Occipital lobe (tissue), 2 donors: ENCODE data around the gene RTCA. TPM values are rescaled to one million over a fixed set of nuclear protein-coding genes. Genes with fewer than 3 reads are reported as not detected.
"Not testable (repeated sequence)": the region's sequence is repeated elsewhere in the genome, so short reads cannot be mapped to it uniquely, and the experiment has no call there.

Experiments
- DNase-seq: peaks from one replicate; lab custom pipeline; 2025; lab: John Stamatoyannopoulos, UW
- total RNA-seq: library from RNA; depleted of rRNA; stranded (reverse); fragments of >200 nt; gene quantifications from one replicate; pipeline ENCODE4 v1.2.3, GENCODE V29; 2014

RTCA gene
- total RNA-seq, 1 donor from 2014 or later = 60.8 TPM

DNA sequence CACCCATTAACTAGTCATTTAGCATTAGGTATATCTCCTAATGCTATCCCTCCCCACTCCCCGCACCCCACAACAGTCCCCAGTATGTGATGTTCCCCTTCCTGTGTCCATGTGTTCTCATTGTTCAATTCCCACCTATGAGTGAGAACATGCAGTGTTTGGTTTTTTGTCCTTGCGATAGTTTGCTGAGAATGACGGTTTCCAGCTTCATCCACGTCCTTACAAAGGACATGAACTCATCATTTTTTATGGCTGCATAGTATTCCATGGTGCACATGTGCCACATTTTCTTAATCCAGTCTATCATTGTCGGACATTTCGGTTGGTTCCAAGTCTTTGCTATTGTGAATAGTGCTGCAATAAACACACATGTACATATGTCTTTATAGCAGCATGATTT is 7.6 kb upstream of the RTCA start:
- not testable (repeated sequence) for DNase-seq

DNA sequence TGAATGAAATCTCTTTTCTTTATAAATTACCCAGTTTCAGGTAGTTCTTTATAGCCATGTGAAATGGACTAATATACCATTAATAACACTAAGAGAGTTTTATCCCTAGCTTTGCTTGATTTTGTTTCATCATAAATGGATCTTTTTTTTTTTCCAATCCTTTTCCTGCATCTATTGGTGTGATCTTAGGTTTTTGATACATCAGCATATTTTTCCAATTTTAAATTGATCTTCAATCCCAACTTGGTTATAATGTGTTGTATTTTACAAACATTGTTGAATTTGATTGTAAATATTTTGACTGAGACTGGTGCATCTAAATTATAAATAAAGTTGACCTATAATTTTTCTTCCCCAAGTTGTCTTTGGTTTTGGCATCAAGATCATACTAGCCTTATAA is 4.3 kb upstream of the RTCA start:
- DNase-seq = no peak

GRCh38 chr1:100264081-100264480 is 1.9 kb upstream of the RTCA start:
- DNase-seq = not testable (repeated sequence)

DNA sequence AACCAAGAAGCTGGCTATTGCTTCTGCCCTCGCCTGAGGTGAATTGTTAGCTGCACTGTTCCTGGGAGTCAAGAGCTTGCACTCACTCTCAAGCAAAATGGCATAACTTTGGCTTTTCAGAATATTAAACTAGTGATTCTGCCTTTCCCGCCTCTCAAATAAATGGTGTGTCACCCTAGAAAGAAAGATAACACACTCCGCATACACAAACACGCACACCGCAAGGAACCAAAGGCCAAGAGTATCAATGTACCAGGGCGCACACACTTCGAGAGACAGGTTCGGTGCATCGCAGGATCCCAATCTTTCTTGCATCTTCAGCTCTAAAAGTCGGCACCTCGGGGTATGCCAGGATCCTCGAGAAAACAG is 470 bp upstream of the RTCA start:
- no peak for DNase-seq

- DNase-seq = no peak
Measured at GRCh38 chr1:100266741-100267140, 725 bp downstream of the RTCA start.

GRCh38 chr1:100267284-100267683 is 1.3 kb downstream of the RTCA start:
- no peak for DNase-seq

- no peak for DNase-seq
Measured at GRCh38 chr1:100268202-100268601, 2.2 kb downstream of the RTCA start.

- DNase-seq = no peak
Measured at GRCh38 chr1:100277866-100278265, 11.8 kb downstream of the RTCA start.

GRCh38 chr1:100279358-100279923 is 13.4 kb downstream of the RTCA start:
- no peak for DNase-seq

DNA sequence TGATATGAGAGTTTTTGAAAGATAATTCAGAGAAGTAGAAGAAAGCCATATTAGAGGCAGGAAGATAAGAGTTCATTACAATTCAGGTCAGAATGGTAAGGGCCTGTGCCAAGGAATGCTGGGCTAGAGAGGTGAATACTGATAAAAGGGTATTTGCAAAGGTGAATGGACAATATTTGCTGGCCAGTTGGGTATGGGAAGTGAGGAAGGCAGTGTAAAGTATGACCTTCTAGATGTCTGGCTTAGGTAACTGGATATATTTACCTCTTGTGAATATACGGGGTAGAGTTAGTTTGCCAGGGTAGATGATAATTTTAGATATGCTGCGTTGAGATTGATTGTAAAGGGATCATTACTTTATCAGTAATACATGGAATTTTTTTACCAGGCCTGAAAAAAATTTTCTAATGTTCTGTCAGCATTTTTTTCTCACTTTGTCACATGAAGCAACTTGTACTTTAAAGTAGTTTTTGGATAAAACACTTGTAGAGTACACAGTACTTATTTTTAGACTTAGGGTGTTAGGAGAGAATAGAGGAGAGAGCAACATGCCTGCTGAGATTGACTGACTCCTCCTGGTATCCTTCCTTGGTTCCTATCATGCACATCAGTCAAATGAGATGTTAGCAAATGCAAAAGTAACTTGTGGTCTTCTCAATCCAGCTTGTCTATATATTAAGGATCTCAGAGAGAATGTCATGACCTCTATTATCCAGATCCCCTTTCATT is 14.1 kb downstream of the RTCA start:
- no peak for DNase-seq

GRCh38 chr1:100284591-100284990 is 18.6 kb downstream of the RTCA start:
- DNase-seq = no peak

GRCh38 chr1:100287162-100287561 is 21.1 kb downstream of the RTCA start:
- no peak for DNase-seq

DNA sequence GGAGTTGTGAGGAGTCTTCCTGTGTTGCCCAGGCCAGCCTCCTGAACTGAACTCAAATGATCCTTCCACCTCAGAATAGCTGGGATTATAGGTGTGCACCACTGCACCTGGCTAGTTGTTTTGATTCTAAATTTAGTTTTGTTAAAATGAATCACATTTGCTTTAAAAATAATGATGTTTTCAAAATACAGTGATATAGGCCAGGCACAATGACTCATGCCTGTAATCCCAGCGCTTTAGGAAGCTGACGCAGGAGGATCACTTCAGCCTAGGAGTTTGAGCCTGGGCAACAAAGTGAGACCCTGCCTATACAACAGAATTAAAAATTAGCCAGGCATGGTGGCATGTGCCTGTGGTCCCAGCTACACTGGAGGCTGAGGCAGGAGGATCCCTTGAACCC is 24.3 kb downstream of the RTCA start:
- DNase-seq = no peak

DNA sequence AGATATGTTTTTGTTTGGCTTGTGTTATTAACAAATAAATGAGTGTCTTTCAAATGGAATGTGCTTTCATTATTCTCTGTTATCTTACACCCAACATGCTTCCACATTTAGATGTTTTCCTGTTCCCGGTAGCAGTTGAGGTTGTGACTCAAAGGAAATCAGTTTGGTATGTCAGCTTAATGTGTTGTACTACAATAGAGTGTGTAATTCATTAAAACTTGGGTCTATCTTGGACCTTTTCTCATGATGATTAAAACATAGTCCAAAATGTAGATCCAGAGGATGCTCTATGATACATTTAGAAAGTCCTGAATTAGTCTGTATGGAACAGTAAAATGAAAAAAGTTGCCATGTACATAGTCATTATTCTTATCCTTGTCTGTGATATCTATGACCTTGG is 26.7 kb downstream of the RTCA start:
- no peak for DNase-seq

DNA sequence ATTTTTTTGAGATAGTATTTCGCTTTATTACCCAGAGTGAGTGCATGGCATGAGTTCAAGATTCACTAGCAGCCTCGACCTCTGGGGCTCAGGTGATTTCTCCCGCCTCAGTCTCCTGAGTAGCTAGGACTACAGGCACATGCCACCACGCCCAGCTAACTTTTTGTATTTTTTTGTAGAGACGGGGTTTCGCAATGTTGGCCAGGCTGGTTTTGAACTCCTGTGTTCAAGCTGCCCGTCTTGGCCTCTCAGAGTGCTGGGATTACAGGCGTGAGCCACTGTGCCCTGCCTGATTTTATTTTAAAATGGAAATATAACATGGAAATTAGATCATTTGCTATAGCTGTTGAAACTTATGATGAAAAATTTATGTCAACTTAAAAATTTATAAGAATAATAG is 30.1 kb downstream of the RTCA start:
- DNase-seq = no peak

DNA sequence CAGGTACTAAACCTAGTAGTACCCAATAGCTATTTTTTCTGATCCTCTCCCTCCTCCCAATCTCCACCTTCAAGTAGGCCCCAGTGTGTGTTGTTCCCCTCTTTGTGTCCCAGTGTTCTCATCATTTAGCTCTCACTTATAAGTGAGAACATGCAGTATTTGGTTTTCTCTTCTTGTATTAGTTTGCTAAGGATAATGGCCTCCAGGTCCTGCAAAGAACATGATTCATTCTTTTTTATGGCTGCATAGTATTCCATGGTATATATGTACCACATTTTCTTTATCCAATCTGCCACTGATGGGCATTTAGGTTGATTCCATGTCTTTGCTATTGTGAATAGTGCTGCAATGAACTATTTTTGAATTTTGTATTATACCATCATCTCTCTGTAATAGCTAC is 31.0 kb downstream of the RTCA start:
- not testable (repeated sequence) for DNase-seq

DNA sequence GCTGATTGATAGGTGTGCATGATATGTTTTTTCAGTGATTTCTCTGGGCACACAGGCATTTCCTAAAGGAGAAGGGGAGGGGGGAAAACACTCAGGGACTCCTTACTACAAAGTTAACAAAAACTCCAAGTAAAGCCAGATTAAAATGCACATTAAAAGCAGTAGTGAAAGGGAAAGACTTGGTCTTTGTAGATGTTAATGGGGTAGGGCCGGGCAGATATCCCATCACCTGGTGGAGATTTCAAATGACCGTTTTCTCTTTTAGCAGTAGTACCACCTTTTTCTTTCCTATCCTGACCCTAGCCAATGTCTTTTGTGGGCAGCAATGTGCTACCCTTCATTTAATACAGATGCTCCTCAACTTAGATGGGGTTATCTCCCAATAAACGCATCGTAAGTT is 32.5 kb downstream of the RTCA start:
- DNase-seq = no peak

DNA sequence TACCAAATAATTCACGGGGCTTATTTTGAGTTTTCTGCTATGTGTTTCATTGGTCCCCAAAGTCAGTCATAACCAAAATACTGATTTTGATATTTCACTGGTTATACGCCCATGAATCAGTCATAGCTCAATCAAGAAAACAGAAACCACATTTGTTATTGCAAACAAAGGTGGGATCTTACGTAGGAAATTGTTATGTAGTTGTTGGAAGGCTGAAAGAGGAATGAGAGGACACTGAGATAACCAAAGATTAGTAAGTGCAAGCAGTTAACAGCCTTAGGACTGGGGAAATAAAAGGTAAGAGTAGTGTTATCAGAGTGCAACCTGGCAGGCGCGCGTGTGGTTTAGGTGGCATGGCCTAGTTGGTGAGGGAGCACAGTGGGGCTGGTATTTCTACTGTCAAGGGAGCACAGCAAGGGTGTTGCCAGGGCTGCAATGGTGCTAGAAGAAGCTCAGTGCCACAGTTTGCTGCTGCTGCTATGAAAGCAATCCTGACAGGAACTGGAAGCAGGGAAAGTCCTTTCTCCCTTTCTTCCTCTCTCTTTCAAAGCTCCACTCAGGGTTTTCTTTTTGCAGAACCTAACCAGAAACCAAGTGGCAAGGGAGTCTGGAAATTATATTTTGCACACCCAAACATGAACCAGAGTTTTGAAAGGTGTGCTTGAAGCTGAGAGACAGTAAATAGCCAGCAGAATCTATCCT is 33.7 kb downstream of the RTCA start:
- no peak for DNase-seq

- DNase-seq = no peak
Measured at GRCh38 chr1:100300691-100301090, 34.7 kb downstream of the RTCA start.

DNA sequence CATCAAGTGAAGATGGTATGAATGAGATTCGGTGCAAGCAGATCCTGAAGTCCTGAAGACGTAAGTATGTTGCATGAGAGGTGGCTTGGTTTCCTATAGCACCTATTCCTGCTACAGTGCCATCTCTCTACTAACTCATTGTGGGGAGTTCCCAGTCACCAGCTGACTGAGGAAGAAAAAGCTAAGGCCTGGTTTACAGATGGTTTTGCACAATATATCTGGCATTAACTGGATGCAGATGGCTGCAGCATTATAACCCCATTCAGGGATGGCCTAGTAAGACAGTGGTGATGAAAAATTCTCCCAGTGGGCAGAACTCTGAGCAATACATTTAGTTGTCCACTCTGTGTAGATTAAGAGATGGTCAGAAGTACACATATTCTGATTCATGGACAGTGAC is 36.7 kb downstream of the RTCA start:
- DNase-seq = no peak

DNA sequence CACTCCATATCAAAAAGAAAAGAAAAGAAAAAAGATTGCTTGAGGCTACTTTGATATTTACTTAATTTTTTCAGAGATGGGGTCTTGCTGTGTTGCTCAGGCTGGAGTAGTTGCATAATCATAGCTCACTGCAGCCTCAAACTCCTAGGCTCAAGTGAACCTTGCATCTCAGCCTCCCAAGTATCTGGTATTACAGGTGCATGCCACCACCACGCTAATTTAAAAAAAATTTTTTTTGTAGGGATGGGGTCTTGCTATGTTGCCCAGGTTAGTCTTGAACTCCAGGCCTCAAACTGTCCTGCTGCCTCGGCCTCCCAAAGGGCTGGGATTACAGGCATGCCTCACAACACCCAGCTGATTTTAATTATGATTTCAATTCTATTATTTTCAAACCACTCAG is 38.2 kb downstream of the RTCA start:
- no peak for DNase-seq

DNA sequence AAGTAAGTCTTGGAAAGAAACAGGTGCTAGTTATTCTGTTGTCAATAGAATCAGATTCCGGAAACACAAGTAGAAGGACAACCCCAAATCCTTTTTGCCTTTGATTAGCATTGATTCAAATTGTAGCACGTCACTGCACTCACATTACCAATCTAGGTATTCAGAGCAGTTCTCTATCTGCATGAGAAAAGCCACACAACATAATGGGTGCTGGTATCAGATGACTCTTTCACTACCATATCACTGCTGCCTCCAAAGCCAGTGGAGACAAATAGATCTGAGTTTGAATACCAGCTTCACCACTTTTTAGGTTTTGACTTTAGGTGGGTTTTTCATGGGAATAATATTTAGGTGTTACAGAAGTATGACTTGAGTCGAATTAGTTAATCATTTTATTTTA is 38.9 kb downstream of the RTCA start:
- DNase-seq = no peak

DNA sequence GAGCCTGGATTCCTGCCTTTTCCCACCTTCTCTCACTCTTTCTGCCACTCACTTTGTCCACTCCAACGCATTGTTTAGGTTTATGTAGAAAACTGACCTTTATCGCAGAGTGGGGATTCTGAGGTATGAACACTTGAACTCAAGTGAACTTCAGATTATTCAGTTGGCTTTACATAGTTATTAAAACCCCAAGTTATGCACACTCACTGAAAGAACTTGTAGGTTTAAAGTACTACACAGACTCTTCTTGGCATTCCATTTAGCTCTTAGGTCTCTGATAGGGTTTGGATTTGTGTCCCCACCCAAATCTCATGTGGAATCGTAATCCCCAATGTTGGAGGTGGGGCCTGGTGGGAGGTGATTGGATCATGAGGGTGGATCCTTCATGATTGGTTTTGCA is 39.9 kb downstream of the RTCA start:
- DNase-seq = no peak
